ENCODE results near the gene GRN. TPM values are rescaled to one million over a fixed set of nuclear protein-coding genes. Genes with fewer than 3 reads are reported as not detected.
A peak's percentile ranks its signal among the peaks of the same experiment; 100 is the strongest.

GRN gene
- total RNA-seq: 10 to 100 TPM; 56.5 to 69.2 TPM

- no peaks in the 10 kb centered on the region for H3K9me3 Mint-ChIP-seq (ENCODE audit: low read depth)
- H3K4me1 Mint-ChIP-seq: peaks cover 31% of the 10 kb centered on the region
- peak within 1 kb of the TSS; percentile 82 for H3K4me3 Mint-ChIP-seq
- peak within 1 kb of the TSS; percentile 9 for H3K27ac Mint-ChIP-seq
- CTCF ChIA-PET: interaction anchor here (1.0 to 3.4 kb wide), 26 partner anchors 9 to 330 kb away, joined by 3 to 40 read pairs (median 5); partner anchors contain the start of genes FAM171A2, HDAC5 and TMEM101
- H3K36me3 Mint-ChIP-seq: no peaks in the 10 kb centered on the region
- peaks cover 11% of the 10 kb centered on the region for H3K27me3 Mint-ChIP-seq
- DNase-seq: peak; percentile 92
- peak; percentile 99 for ATAC-seq
These were observed at the start of gene GRN for GRCh38 chr17:44344939-44345453. TSS of gene GRN (plus strand) at chr17:44345302. CDS start at chr17:44349165, 3,863 bp downstream.

GRCh38 chr17:44297975-44298374 is 47.1 kb upstream of the GRN start:
- no peak for ATAC-seq
- no peak for DNase-seq
- no peak overlapping the region for H3K27ac Mint-ChIP-seq
- H3K36me3 Mint-ChIP-seq: no peaks in the 10 kb centered on the region
- CTCF ChIA-PET: no interaction called here
- H3K27me3 Mint-ChIP-seq: peaks cover 23% of the 10 kb centered on the region
- H3K4me1 Mint-ChIP-seq: peaks cover 4% of the 10 kb centered on the region
- H3K9me3 Mint-ChIP-seq (ENCODE audit: low read depth): no peaks in the 10 kb centered on the region
- no peak overlapping the region for H3K4me3 Mint-ChIP-seq

GRCh38 chr17:44304651-44305050 is 40.5 kb upstream of the GRN start:
- Mint-ChIP-seq H3K27me3 (peaks cover 40% of the 10 kb centered on the region), H3K9me3 (ENCODE audit: low read depth) (no peaks in the 10 kb centered on the region), H3K4me3 (no peak overlapping the region), H3K36me3 (no peaks in the 10 kb centered on the region), H3K27ac (no peak overlapping the region), H3K4me1 (peaks cover 5% of the 10 kb centered on the region)
- DNase-seq (no peak), ATAC-seq (no peak)
- CTCF ChIA-PET: interaction anchor here (1.1 kb wide), 1 partner anchor 58 kb away, joined by 3 read pairs; the partner anchor contains the start of gene FAM171A2

- Mint-ChIP-seq H3K27ac (no peak overlapping the region), H3K4me1 (peaks cover 5% of the 10 kb centered on the region), H3K36me3 (no peaks in the 10 kb centered on the region), H3K4me3 (no peak overlapping the region), H3K27me3 (peaks cover 31% of the 10 kb centered on the region), H3K9me3 (ENCODE audit: low read depth) (no peaks in the 10 kb centered on the region)
- ATAC-seq (peak; percentile 5), DNase-seq (no peak)
- CTCF ChIA-PET: interaction anchor here (0.6 to 1.4 kb wide), 2 partner anchors 38 to 97 kb away, joined by 4 to 5 read pairs; no protein-coding TSS in a partner anchor
These were observed 37.5 kb upstream of the GRN start for GRCh38 chr17:44307387-44308186.

- Mint-ChIP-seq H3K4me3 (no peak within 1 kb of the TSS), H3K27me3 (peaks cover 26% of the 10 kb centered on the region), H3K9me3 (ENCODE audit: low read depth) (no peaks in the 10 kb centered on the region), H3K4me1 (peaks cover 5% of the 10 kb centered on the region), H3K27ac (no peak within 1 kb of the TSS), H3K36me3 (no peaks in the 10 kb centered on the region)
- ATAC-seq (peak; percentile 89), DNase-seq (peak; percentile 83)
- CTCF ChIA-PET: interaction anchor here (0.6 to 1.4 kb wide), 2 partner anchors 37 to 98 kb away, joined by 4 to 5 read pairs; no protein-coding TSS in a partner anchor
These were observed 36.7 kb upstream of the GRN start, which contains the start of gene RUNDC3A for GRCh38 chr17:44308320-44308818. TSS of gene RUNDC3A (plus strand) at chr17:44308601. CDS start at chr17:44308833, 232 bp downstream.

- CTCF ChIA-PET: interaction anchor here (1.4 kb wide), 1 partner anchor 99 kb away, joined by 5 read pairs; no protein-coding TSS in a partner anchor
- ATAC-seq: no peak
- no peak for DNase-seq
- Mint-ChIP-seq H3K27me3 (peaks cover 25% of the 10 kb centered on the region), H3K4me3 (no peak overlapping the region), H3K9me3 (ENCODE audit: low read depth) (no peaks in the 10 kb centered on the region), H3K27ac (no peak overlapping the region), H3K36me3 (no peaks in the 10 kb centered on the region), H3K4me1 (peaks cover 5% of the 10 kb centered on the region)
These were observed 36.2 kb upstream of the GRN start for GRCh38 chr17:44308865-44309264.

- H3K36me3 Mint-ChIP-seq: no peaks in the 10 kb centered on the region
- no peaks in the 10 kb centered on the region for H3K9me3 Mint-ChIP-seq (ENCODE audit: low read depth)
- CTCF ChIA-PET: no interaction called here
- no peak overlapping the region for H3K4me3 Mint-ChIP-seq
- ATAC-seq: no peak
- peaks cover 27% of the 10 kb centered on the region for H3K27me3 Mint-ChIP-seq
- DNase-seq: peak; percentile 39
- peaks cover 3% of the 10 kb centered on the region for H3K4me1 Mint-ChIP-seq
- no peak overlapping the region for H3K27ac Mint-ChIP-seq
These were observed 35.6 kb upstream of the GRN start for GRCh38 chr17:44309472-44309871.

GRCh38 chr17:44310188-44310587 is 34.9 kb upstream of the GRN start:
- no peaks in the 10 kb centered on the region for H3K9me3 Mint-ChIP-seq (ENCODE audit: low read depth)
- H3K27me3 Mint-ChIP-seq: peaks cover 25% of the 10 kb centered on the region
- H3K36me3 Mint-ChIP-seq: no peaks in the 10 kb centered on the region

GRCh38 chr17:44310609-44311376 is 34.3 kb upstream of the GRN start:
- H3K27me3 Mint-ChIP-seq: peaks cover 30% of the 10 kb centered on the region
- H3K9me3 Mint-ChIP-seq (ENCODE audit: low read depth): no peaks in the 10 kb centered on the region
- CTCF ChIA-PET: interaction anchor here (0.6 to 2.5 kb wide), 4 partner anchors 21 to 101 kb away, joined by 3 to 8 read pairs (median 5); no protein-coding TSS in a partner anchor
- no peak overlapping the region for H3K27ac Mint-ChIP-seq
- DNase-seq (no peak), ATAC-seq (no peak)
- H3K36me3 Mint-ChIP-seq: no peaks in the 10 kb centered on the region
- peaks cover 6% of the 10 kb centered on the region for H3K4me1 Mint-ChIP-seq
- H3K4me3 Mint-ChIP-seq: no peak overlapping the region

More at GRCh38 chr17:44310188-44310587, 34.9 kb upstream of the GRN start:
- Mint-ChIP-seq H3K4me3 (no peak overlapping the region), H3K27ac (no peak overlapping the region), H3K4me1 (peaks cover 3% of the 10 kb centered on the region)
- ATAC-seq: no peak
- no peak for DNase-seq
- CTCF ChIA-PET: no interaction called here

- Mint-ChIP-seq H3K4me3 (no peak overlapping the region), H3K27me3 (peaks cover 33% of the 10 kb centered on the region), H3K4me1 (peaks cover 12% of the 10 kb centered on the region), H3K27ac (no peak overlapping the region), H3K36me3 (no peaks in the 10 kb centered on the region), H3K9me3 (ENCODE audit: low read depth) (no peaks in the 10 kb centered on the region)
- ATAC-seq: no peak
- CTCF ChIA-PET: interaction anchor here (0.6 to 2.5 kb wide), 3 partner anchors 53 to 101 kb away, joined by 3 to 8 read pairs (median 7); no protein-coding TSS in a partner anchor
- no peak for DNase-seq
These were observed 33.4 kb upstream of the GRN start for GRCh38 chr17:44311562-44312181.

- DNase-seq: no peak
- no peak for ATAC-seq
- no peaks in the 10 kb centered on the region for H3K9me3 Mint-ChIP-seq (ENCODE audit: low read depth)
- CTCF ChIA-PET: interaction anchor here (2.5 kb wide), 1 partner anchor 102 kb away, joined by 8 read pairs; no protein-coding TSS in a partner anchor
- H3K36me3 Mint-ChIP-seq: no peaks in the 10 kb centered on the region
- H3K27ac Mint-ChIP-seq: no peak overlapping the region
- H3K4me1 Mint-ChIP-seq: peaks cover 12% of the 10 kb centered on the region
- peaks cover 33% of the 10 kb centered on the region for H3K27me3 Mint-ChIP-seq
- no peak overlapping the region for H3K4me3 Mint-ChIP-seq
These were observed 32.6 kb upstream of the GRN start for GRCh38 chr17:44312396-44313104.

- no peak overlapping the region for H3K4me3 Mint-ChIP-seq
- CTCF ChIA-PET: interaction anchor here (0.7 to 2.0 kb wide), 5 partner anchors 13 to 104 kb away, joined by 3 to 11 read pairs (median 3); no protein-coding TSS in a partner anchor
- no peak for ATAC-seq
- H3K27ac Mint-ChIP-seq: no peak overlapping the region
- H3K4me1 Mint-ChIP-seq: peaks cover 12% of the 10 kb centered on the region
- no peaks in the 10 kb centered on the region for H3K9me3 Mint-ChIP-seq (ENCODE audit: low read depth)
- no peaks in the 10 kb centered on the region for H3K36me3 Mint-ChIP-seq
- no peak for DNase-seq
- H3K27me3 Mint-ChIP-seq: peaks cover 31% of the 10 kb centered on the region
These were observed 31.1 kb upstream of the GRN start for GRCh38 chr17:44314031-44314430.
